ENCODE measurements around the gene PSMB11.
A peak's percentile ranks its signal among the peaks of the same experiment; 100 is the strongest.
"Not testable (repeated sequence)": the region's sequence is repeated elsewhere in the genome, so short reads cannot be mapped to it uniquely, and the experiment has no call there.

Gene PSMB11

DNA sequence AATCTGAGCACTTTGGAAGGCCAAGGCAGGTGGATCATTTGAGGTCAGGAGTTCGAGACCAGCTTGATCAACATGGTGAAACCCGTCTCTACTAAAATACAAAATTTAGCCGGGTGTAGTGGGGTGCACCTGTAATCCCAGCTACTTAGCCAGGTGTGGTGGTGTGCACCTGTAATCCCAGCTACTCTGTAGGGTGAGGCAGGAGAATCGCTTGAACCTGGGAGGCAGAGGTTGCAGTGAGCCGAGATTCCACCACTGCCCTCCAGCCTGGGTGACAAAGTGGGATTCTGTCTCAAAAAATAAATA is 28.3 kb upstream of the PSMB11 start:
- DNase-seq, result not testable (repeated sequence)

- DNase-seq, result no peak
Observed at GRCh38 chr14:23015618-23016017, 26.4 kb upstream of the PSMB11 start.

- no peak for DNase-seq
Observed at GRCh38 chr14:23017091-23017490, 24.9 kb upstream of the PSMB11 start.

DNA sequence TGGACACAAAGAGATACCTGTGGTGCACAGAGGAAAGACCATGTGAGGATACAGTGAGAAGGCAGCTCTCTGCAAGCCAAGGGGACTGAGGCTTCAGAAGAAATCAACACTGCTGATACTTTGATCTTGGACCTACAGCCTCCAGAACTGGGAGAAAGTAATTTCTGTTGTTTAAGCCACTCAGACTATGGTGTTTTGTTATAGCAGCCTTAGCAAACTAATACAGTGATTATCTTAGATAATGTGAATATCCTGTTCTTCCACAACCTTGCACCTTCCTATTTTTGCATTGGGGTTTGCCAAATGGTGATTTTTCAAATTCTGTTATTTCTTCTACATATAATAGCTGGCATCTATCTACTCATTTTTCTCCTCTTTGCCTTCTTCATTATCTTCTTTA is 23.9 kb upstream of the PSMB11 start:
- no peak for DNase-seq

GRCh38 chr14:23020143-23021128 is 21.6 kb upstream of the PSMB11 start:
- DNase-seq, result no peak

GRCh38 chr14:23021434-23021833 is 20.6 kb upstream of the PSMB11 start:
- no peak for DNase-seq

DNA sequence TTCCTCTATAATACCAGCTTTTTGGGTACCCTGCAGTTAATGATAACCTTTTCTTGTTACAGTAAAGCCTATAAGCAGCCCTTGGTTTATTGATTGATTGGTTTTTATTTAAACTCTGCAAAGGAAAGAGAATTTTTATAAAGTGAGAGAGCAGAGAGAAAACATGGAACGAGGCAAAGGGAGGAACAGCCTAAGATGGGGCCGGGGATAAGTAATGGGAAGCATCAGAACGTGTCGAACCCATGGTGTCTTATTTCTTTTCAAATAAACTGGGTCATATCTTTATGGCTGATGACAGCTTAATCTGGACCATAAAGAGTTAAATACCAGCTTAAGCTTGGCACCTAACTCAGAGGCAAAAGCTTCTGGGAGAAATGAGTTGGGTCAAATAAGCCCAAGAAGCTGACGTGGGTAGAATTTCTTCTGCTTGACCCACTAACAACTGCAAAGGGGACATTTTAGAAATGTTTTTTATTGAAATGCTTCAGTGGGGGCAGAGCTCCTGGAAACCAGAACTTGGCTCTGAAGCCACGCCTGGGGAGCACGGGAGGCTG is 20.0 kb upstream of the PSMB11 start:
- no peak for DNase-seq

DNA sequence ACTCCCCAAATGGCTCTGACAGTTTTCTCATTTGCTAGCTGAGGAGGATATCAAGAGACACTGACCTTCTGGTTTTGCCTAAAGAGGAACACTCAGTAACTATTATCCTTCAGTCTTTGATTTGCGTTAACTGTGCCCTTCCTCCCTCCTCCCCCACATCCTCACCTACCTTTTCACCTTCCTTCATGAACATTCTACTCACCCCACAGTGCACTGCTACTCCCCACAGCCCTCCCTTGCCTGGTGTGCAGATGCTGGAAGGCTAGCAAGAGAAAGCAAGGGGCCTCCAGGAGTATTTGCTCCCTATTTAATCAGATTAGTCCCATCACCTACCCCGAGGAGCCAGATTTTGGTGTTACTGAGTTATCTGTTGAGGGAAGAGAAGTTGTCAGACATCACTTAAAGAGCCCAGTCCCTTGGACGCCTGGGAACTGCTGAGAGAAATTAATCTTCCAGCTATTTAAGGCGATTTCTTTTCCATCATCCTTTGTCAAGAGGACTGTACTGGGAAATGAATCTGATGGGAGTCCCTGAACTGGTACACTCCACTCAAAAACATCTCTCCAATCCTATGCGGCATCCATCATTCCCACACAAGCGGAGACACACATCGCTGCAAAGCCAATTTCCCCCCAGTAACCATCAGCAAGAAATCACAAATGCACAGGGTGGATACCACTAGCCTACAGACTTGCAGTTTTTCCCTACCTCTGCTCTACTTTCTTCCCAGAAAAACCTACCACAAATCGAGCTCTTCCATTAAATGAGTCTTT is 18.8 kb upstream of the PSMB11 start:
- DNase-seq, result no peak

DNA sequence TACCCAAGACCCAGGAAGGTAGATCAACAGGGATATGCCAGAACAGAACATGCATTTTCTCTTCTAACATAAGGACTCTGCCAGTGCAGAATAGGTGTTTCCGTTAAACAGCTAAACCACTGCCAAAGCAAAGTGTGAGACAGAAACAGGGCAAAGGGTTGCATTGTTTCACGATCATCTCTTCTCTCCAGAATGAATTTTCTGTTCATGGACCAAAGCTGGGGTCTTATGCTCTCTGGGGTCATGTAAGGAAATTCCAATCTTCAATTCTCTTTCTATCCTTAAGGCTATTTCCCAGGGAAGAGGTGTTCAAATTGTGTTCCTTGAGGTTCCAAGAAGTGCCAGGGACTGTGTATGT is 18.2 kb upstream of the PSMB11 start:
- DNase-seq, result no peak

DNA sequence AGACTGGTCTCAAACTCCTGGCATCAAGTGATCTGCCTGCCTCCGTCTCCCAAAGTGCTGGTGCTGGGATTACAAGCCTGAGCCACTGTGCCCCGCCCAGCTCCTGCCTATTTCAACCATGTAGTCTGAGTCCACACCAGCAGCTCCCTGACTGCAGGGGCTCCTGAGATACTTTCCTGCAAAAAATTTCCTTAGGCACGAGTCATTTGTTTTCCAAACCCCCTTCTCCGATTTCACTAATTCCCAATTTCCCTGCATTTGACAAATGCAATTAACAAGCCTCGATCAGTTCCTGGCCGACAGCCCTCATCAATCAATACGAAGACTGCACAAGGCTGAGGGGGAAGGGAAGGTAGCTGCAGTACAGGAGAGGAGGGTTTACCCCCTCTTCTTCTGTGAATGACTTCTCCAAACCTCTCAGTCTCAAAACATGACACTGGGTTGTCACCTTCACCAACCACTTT is 17.4 kb upstream of the PSMB11 start:
- no peak for DNase-seq

DNA sequence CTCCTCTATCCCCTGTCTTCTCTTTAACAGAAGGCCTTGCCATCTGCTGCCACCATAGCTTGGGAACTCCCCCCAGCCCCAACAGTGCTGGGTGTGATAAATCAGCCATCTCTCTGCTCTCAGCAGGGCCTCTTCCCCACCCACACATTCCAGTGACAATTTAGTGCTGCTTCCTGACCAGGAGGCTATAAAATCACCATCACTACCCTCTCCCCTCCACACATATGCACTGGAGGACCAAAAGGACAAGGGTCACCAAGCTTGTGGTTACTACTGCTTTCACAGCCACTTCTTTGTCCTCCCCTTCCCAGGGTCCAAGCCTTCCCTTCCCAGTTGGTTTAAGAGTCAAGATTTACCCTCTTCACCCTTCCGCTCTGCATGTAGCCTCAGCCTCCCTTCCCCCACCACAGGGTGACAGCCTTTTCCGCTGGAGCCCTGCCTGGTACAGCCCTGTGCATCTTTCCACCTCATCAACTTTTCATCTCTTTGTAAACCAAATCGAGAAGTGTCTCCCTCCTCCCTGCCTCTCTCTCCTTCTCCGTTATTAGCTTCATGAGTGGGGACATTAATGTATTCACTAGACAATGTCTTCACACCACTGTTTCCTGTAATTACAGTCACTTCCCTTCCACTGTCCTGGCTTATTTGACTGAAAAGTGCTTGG is 16.7 kb upstream of the PSMB11 start:
- no peak for DNase-seq

- DNase-seq, result no peak
Observed at GRCh38 chr14:23028799-23029198, 13.2 kb upstream of the PSMB11 start.

GRCh38 chr14:23030936-23031335 is 11.1 kb upstream of the PSMB11 start:
- no peak for DNase-seq

DNA sequence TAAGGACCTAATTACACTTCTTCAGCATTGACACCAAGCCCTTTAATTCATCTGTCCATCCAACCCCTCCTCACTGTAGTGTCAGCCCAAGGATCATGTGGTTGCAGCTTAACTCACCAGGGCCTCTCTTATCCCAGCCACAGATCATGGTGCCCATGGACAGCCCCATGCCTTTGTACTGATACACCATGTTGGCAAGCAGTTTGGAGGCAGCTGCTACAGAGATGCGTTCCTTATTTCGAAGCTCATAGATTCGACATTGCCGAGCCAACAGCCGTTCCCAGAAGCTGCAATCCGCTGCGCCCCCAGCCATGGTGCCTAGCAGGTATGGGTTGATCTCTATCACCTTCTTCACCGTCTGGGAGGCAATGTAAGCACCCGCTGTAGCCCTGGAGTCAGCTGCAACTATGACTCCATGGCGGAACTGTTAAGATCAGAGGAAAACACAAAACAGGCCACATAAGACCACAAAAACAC is 8.7 kb upstream of the PSMB11 start:
- no peak for DNase-seq

DNA sequence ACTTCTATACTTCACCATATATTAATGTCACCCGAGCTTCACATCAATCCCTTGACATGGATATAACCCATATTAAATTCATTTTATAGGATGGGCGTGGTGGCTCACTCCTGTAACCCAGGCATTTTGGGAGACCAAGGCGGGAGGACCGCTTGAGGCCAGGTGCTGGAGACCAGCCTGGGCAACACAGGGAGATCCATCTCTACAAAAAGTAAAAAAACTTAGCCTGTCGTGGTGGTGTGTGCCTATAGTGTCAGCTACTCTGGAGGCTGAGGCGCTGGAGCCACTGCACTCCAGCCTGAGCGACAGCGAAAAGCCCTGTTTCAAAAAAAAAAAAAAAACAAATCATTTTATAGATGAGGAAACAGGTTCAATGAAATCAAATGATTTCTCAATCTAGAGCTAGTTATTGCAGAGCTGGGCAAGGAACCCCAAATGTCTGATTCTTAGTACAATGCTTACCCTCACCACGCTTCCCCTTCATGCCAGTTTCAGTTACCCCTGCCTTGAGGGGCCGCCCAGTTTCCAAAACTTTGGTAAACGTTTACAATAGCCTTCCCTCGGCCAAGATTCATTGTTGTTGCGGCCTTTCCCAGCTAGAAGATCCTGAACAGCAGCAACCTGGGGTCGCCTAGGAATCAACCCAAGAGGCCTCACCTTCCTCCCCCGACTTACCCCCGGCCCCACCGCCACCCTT is 8.1 kb upstream of the PSMB11 start:
- no peak for DNase-seq

DNA sequence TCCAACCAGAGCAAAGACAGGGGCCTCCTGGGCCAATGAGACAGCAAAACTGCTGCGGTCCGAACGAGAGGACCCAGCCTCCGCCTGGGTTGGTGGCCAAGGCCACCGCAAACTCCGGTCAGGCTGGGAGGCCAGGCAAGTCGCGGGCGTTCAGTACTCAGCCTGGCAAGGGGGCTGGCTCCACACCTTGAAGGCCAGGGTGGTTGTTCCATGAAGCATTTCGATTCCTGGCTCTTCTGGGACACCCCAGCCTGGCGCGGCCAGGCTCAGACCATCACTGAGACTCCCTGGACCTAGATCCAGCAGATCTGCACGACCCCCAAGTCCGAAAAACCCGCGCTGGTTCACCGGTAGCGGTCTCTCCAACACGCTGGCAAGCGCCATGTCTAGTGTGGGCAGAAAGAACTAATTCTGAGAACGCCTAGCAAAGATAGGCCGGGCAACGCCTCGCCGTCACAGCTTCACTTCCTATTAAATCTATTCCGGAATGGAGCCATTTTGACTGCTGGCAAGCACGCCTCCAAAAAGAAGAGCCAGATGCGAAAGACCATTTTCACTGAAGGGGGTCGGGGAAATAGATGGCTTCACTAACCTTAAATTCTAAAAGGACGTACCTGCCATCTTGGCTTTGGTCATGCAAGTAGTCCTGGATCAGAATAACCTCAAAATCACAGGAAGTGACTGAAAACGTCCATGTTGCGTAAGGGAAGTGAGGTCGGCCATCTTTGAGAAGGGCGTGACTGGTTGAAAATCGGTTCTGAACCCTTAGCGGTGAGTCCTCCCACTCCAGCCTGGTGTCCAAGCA is 7.3 kb upstream of the PSMB11 start, which contains the start of gene PSMB5:
Gene PSMB5 (minus strand): TSS at position 403 of the 805 bp plus-strand sequence. CDS start 19 bp downstream, at position 384.
- DNase-seq, result peak; percentile 93

GRCh38 chr14:23035303-23036144 is 6.5 kb upstream of the PSMB11 start:
- DNase-seq, result no peak

DNA sequence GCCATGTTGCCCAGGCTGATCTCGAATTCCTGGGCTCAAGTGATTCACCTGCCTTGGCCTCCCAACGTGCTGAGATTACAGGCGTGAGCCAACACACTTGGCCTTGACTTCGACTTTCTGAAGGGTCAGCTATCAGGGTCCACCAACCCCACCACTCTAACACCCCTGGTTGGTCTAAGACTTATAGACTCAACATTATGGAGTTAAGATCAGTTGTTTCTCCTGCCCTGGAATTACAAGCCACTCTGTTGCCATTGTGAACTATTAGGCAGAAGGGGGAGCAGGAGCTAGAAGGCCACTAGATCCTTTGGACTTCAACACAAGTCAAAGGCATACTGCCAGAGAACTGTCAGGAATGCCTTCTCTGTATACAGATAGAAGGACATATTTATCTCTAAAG is 1.9 kb upstream of the PSMB11 start:
- no peak for DNase-seq

DNA sequence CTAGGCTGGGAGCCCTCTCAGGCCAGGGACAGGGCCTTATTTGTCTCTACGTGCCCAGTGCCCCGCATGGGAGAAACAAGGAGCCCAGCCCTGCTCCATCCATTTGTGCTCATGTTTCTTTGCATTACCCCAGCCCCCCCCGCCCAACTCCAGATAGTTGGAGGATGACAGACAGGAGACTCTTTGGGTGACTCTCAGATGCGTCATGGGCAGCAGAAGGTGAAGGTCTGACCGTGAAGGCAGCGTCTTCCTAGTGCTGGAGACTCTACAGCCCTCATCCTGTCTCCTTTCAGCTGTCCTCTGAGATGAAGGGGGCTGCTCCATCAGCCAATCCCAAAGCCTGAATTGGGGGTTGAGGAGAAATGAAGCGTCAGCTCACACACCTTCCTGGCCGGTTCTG is 283 bp upstream of the PSMB11 start:
- DNase-seq, result peak; percentile 23

DNA sequence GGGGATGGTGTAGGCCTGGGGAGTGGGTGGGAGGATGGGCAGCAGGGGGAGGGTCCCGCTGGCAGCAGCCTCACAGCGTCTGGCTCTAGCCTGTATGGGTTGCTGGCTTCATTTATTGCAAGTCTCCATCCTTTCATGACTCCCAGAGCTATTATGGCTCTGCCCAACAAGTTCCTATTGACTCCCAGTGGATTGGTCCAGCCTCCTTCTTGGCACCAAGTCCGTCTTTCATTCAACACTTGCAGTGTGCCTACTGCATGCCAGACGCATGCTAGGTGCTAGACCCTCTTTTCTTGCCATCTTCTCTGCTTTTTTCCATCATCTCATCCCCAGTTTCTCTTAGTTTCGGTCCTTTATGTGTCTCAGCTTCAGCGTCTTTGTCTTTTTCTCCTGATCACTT is 1.1 kb downstream of the PSMB11 start:
- DNase-seq, result no peak

All from fibroblast of skin of back (primary cell).